ENCODE results near the gene TEX10.

The TEX10 gene

DNA sequence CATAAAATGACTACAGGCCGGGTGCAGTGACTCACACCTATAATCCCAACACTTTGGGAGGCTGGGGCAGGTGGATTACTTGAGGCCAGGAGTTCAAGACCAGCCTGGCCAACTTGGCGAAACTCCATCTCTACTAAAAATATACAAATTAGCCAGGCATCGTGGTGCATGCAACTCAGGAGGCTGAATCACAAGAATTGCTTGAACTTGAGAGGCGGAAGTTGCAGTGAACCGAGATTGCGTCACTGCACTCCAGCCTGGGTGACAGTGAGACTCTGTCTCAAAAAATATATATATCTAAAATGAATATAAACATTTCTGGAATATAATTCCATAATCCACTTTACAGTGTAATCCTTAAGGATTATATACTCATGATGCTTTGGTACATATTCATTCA, 66.5 kb downstream of the TEX10 start:
- Histone ChIP-seq H3K4me1 (ENCODE audit: insufficient read depth, low read length) (no peaks in the 10 kb centered on the region), H3K36me3 (ENCODE audit: insufficient read depth, low read length) (peaks cover 6% of the 10 kb centered on the region), H3K9me3 (ENCODE audit: control insufficient read depth, insufficient read depth, low read length) (peaks cover 16% of the 10 kb centered on the region), H3K9ac (ENCODE audit: low read depth, low read length) (no peak overlapping the region)

DNA sequence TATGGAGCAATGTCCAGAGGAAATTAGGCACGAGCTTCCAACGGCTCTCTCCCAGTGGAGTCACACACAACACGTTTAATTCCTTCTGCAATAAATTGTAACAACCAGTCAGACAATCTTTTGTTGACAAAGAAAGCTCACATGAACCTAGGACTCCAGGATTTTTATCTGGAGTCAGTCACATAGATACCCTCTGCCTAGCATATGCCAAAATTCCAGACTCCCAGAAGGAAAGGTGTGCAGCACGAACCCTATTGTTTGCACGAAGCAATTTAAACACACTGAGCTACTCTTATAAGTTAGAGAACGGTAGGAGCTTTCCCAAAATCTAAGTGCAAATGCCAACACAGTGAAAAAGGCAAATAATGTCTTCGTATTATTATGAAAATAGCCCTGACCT, 67.1 kb downstream of the TEX10 start:
- Histone ChIP-seq H3K9me3 (ENCODE audit: control insufficient read depth, insufficient read depth, low read length) (peaks cover 16% of the 10 kb centered on the region), H3K4me1 (ENCODE audit: insufficient read depth, low read length) (no peaks in the 10 kb centered on the region), H3K36me3 (ENCODE audit: insufficient read depth, low read length) (peaks cover 4% of the 10 kb centered on the region; the same call in 1 of the 2 replicates), H3K9ac (ENCODE audit: low read depth, low read length) (no peak overlapping the region)

DNA sequence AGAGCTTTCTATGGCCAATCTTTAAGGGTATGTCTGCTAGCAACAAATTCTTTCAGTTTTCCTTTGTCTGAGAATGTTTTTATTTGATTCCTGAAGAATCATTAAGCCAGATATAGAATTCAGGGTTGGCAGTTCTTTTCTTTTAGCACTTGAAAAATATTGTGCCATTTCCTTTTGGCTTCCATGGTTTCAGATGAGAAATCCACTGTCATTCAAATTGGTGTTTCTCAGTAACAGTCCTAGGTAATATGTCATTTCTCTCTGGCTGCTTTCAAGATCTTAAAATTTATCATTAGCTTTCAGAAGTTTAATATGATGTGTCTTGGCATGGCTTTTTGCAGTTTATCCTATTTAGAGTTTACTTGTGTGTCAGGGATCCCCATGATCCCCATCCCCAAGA, 67.7 kb downstream of the TEX10 start:
- Histone ChIP-seq H3K9me3 (ENCODE audit: control insufficient read depth, insufficient read depth, low read length) (peaks cover 16% of the 10 kb centered on the region), H3K4me1 (ENCODE audit: insufficient read depth, low read length) (no peaks in the 10 kb centered on the region), H3K36me3 (ENCODE audit: insufficient read depth, low read length) (peaks cover 4% of the 10 kb centered on the region; the same call in 1 of the 2 replicates), H3K9ac (ENCODE audit: low read depth, low read length) (no peak overlapping the region)

DNA sequence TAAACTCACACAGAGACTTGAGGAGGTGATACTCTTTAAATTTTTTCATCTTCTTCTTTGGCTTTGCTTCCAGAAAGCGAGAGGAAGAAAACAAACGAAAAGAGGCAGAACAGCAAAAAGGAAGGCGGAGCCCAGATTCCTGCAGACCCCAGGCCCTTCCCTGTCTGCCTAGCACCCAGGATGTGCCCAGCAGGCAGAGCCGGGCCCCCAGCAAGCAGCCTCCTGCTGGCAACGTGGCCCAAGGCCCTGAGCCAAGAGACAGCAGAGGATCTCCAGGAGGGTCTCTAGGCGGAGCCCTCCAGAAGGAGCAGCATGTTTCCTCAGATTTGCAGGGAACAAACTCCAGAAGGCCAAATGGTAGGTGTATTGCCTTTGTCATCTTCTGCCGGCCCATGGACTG, 68.5 kb downstream of the TEX10 start:
- Histone ChIP-seq H3K9ac (ENCODE audit: low read depth, low read length) (no peak overlapping the region), H3K36me3 (ENCODE audit: insufficient read depth, low read length) (peaks cover 4% of the 10 kb centered on the region; the same call in 1 of the 2 replicates), H3K9me3 (ENCODE audit: control insufficient read depth, insufficient read depth, low read length) (peaks cover 16% of the 10 kb centered on the region), H3K4me1 (ENCODE audit: insufficient read depth, low read length) (no peaks in the 10 kb centered on the region)

DNA sequence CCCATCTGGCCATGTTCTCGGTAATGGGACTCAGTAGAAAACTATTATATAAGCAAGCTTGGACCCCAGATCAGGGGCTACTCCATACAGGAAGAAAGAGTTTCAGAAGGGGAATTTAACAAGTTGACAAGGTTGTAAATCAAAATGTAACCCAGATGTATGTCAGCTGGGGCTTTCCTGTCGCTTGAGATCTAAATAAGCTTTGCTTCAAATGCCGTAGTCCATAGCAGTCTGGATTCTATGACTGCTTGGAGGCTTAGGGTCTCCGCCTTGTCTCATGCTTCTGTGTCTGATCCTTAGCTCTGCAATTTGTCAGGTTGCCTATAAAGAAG, 70.4 kb downstream of the TEX10 start:
- Histone ChIP-seq H3K36me3 (ENCODE audit: insufficient read depth, low read length) (peaks cover 4% of the 10 kb centered on the region; the same call in 1 of the 2 replicates), H3K9me3 (ENCODE audit: control insufficient read depth, insufficient read depth, low read length) (peaks cover 16% of the 10 kb centered on the region; the same call in 1 of the 2 replicates), H3K4me1 (ENCODE audit: insufficient read depth, low read length) (no peaks in the 10 kb centered on the region), H3K9ac (ENCODE audit: low read depth, low read length) (no peak overlapping the region)

DNA sequence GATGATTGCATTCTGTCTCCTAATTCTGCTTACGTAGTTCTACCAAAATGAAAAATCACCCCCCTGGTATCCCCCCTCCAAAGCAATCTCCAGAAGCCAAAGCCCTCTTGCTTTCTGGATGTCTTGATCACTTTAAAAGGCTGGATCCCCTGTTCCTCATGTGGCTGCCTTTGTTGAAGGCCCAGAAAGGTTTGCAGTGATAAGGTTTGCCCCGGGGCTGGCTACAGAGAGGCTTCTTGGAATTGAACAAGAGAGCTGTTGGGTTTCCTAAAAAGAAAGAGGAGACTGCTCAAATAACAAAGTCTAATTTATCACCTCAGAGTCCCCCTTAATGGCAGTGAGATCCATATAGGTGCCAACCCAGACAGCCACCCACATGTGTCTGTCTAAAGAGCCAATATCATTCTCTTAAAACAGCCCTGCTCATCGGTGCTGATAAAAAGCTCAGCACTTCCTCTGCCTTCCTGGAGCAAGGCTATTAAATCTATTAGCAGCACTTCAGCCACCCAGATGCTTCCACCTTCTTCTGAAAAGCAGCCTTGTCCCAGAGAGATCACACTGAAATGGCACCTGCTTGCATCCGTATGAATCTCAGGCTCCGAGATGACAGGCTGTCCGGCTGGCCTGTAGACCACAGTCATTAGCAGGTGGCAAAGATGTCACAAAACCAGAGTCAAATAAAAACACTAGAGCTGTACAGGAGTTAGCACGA, 70.9 kb downstream of the TEX10 start:
- Histone ChIP-seq H3K4me1 (ENCODE audit: insufficient read depth, low read length) (no peaks in the 10 kb centered on the region), H3K36me3 (ENCODE audit: insufficient read depth, low read length) (peaks cover 4% of the 10 kb centered on the region; the same call in 1 of the 2 replicates), H3K9ac (ENCODE audit: low read depth, low read length) (no peak overlapping the region), H3K9me3 (ENCODE audit: control insufficient read depth, insufficient read depth, low read length) (peaks cover 12% of the 10 kb centered on the region; the same call in 1 of the 2 replicates)

DNA sequence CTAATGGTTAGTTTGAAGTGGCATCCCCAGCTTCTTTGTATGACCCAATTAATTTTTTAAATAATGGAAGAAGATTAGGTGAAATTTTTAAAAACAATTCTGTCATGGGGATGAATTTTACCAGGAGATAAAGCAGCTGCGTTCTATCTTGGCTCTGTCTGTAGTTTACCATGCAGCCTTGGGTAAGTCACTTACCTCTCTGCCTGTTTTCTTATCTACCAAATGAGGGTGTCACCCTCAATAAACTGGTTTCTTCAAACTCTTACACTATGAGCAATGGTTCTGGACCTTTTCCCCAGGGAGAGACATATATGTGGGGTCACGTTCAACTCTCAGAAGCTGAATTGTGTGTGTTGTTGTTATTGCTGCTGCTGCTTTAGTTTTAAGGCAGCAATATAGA, 71.7 kb downstream of the TEX10 start:
- Histone ChIP-seq H3K9me3 (ENCODE audit: control insufficient read depth, insufficient read depth, low read length) (peaks cover 10% of the 10 kb centered on the region; the same call in 1 of the 2 replicates), H3K36me3 (ENCODE audit: insufficient read depth, low read length) (peaks cover 4% of the 10 kb centered on the region; the same call in 1 of the 2 replicates), H3K4me1 (ENCODE audit: insufficient read depth, low read length) (no peaks in the 10 kb centered on the region), H3K9ac (ENCODE audit: low read depth, low read length) (no peak overlapping the region)

DNA sequence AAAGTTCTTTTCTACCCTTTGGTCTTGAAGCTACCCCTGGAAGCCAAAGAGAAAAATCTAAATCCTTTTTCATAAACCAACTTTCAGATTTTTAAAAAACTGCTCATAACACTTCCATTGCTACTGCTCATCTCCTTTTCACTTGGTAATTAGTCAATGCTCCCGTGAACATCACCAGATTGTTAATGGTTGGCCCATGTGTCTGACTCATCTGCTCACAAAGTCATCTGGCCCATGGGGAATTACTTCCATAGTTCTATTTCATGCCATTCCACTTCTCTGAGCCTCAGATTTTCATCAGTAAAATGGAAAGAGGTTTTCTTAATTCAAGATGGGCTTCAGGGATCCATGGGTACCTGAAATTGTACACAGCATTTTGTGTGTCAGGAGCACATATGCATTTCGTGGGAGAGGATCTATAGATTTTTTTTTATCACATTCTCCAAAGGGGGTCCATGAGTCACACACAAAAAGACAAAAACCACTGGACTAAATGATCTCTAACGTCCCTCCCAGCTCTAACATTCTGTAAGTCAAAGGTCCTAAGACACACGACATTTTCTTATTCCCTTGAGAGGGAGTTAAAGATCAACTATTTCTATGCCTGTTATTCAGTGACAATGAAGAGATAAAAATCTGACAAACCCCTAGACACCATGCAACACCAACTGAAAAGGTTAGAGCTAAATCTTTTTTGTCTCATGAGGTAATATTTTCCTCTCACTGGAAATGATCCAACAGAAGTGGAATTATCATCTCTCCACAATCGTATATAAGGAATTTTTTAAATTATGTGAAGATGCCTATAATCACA, 75.4 kb downstream of the TEX10 start:
- Histone ChIP-seq H3K4me1 (ENCODE audit: insufficient read depth, low read length) (no peaks in the 10 kb centered on the region), H3K36me3 (ENCODE audit: insufficient read depth, low read length) (no peaks in the 10 kb centered on the region; the same call in 1 of the 2 replicates), H3K9ac (ENCODE audit: low read depth, low read length) (no peak overlapping the region)

DNA sequence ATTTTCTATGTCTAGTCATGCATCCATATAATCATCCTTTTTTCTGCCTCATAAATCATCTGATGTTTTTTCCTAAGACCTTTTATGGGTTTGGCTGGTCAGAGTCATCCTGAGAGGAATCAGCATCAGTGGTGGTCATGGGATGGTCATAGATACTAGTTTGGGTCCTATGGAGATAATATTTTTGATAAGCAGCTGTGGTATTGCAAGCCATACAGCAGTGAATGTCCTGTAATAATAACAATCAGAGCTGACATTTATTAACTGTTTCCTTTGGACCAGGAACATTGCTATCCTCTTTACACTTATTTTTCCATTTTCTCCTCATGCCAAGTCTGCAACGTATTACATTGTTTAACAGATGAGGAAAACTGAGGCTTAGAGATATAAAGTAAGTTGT, 83.1 kb downstream of the TEX10 start:
- peaks cover 3% of the 10 kb centered on the region; the same call in 1 of the 2 replicates for H3K36me3 ChIP-seq (ENCODE audit: insufficient read depth, low read length)
- peaks cover 2% of the 10 kb centered on the region; the same call in 1 of the 2 replicates for H3K9me3 ChIP-seq (ENCODE audit: control insufficient read depth, insufficient read depth, low read length)
- H3K9ac ChIP-seq (ENCODE audit: low read depth, low read length), result no peak overlapping the region
- H3K4me1 ChIP-seq (ENCODE audit: insufficient read depth, low read length), result no peaks in the 10 kb centered on the region

More for the DNA sequence above, 75.4 kb downstream of the TEX10 start:
- H3K9me3 ChIP-seq (ENCODE audit: control insufficient read depth, insufficient read depth, low read length), result no peaks in the 10 kb centered on the region

DNA sequence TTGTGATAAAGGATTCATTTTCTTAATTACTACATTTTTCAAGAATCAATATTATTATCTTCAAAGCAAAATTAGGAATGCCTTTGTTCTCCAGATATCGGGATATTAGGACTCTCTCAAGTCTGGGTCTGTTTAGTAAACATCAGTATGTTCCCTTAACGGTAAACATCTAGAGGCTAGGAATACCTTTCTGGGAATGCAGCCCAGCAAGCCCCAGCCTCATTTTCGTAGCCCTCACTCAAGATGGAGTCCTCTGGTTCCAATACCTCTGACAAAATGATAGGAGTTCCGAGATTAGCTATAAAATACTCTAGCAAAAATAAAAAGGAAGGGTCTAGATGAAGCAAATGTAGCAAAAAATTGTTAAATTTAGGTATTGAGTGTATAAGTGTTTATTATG, 84.5 kb downstream of the TEX10 start:
- Histone ChIP-seq H3K9me3 (ENCODE audit: control insufficient read depth, insufficient read depth, low read length) (peaks cover 2% of the 10 kb centered on the region; the same call in 1 of the 2 replicates), H3K36me3 (ENCODE audit: insufficient read depth, low read length) (peaks cover 3% of the 10 kb centered on the region; the same call in 1 of the 2 replicates), H3K9ac (ENCODE audit: low read depth, low read length) (no peak overlapping the region), H3K4me1 (ENCODE audit: insufficient read depth, low read length) (no peaks in the 10 kb centered on the region)

DNA sequence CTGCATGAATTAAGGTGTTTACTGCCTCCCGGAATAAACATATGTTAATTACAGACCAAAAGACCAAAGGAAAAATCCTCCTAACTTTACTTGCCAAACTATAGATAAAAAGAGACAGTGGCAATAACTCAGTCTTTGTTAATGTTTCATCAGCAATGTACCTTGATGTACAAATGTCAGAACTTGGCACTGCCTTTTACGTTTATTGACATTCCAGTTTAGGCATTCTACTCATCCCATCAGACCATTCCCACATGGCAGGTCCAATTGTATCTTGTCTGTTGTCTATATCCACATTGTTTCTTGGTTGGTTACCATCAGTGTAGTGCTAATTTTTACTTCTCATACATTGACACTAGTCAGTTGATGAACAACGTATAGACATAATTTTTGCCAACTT, 85.5 kb downstream of the TEX10 start:
- no peak overlapping the region for H3K9ac ChIP-seq (ENCODE audit: low read depth, low read length)
- peaks cover 3% of the 10 kb centered on the region; the same call in 1 of the 2 replicates for H3K36me3 ChIP-seq (ENCODE audit: insufficient read depth, low read length)
- peaks cover 2% of the 10 kb centered on the region; the same call in 1 of the 2 replicates for H3K9me3 ChIP-seq (ENCODE audit: control insufficient read depth, insufficient read depth, low read length)
- H3K4me1 ChIP-seq (ENCODE audit: insufficient read depth, low read length), result no peaks in the 10 kb centered on the region

All from ES-I3 (cell line).